OCI-LY1 (cell line): ENCODE data around the gene VPS16.
"Not testable (repeated sequence)": the region's sequence is repeated elsewhere in the genome, so short reads cannot be mapped to it uniquely, and the experiment has no call there.

Experiments used
- H2AFZ ChIP-seq: fragments of 200-600 bp; sonication (generic), shearing (Covaris generic); 2 replicates; pipeline ENCODE4 v1.6.0; 2014; ENCODE audit warnings: antibody characterized with exemption, mild to moderate bottlenecking, low read length
- H3F3A ChIP-seq: fragments of 200-600 bp; sonication (generic), shearing (Covaris generic); 2 replicates; pipeline ENCODE4 v1.6.0; 2014; ENCODE audit warnings: mild to moderate bottlenecking, antibody characterized with exemption, low read length, moderate library complexity; ENCODE audit not compliant: insufficient read depth
- H3K27ac ChIP-seq: fragments of 200-600 bp; sonication (generic); 2 replicates; pipeline ENCODE4 v1.5.1; 2014; ENCODE audit warnings: low read length, mixed run types, mild to moderate bottlenecking, low read depth; ENCODE audit not compliant: poor library complexity, severe bottlenecking
- H3K27me3 ChIP-seq: fragments of 200-600 bp; sonication (generic); 2 replicates; pipeline ENCODE4 v1.6.0; 2014; ENCODE audit warnings: antibody characterized with exemption, mild to moderate bottlenecking, low read length, moderate library complexity; ENCODE audit not compliant: insufficient read depth
- H3K36me3 ChIP-seq: fragments of 200-600 bp; sonication (generic); 2 replicates; pipeline ENCODE4 v1.6.1; 2014; ENCODE audit warnings: mild to moderate bottlenecking, antibody characterized with exemption, low read length, moderate library complexity, mixed read lengths; ENCODE audit not compliant: insufficient read depth
- H3K4me1 ChIP-seq: fragments of 200-600 bp; sonication (generic); 2 replicates; pipeline ENCODE4 v1.5.1; 2014; ENCODE audit warnings: mild to moderate bottlenecking, low read length, moderate library complexity; ENCODE audit not compliant: insufficient read depth, severe bottlenecking
- H3K4me2 ChIP-seq: fragments of 200-600 bp; sonication (generic), shearing (Covaris generic); 2 replicates; pipeline ENCODE4 v1.6.1; 2014; ENCODE audit warnings: low read length
- H3K4me3 ChIP-seq: fragments of 200-600 bp; sonication (generic); 2 replicates; pipeline ENCODE4 v1.5.1; 2014; ENCODE audit warnings: low read length, low read depth, mild to moderate bottlenecking, mixed read lengths; ENCODE audit not compliant: poor library complexity, severe bottlenecking
- H3K79me2 ChIP-seq: fragments of 200-600 bp; shearing (Covaris generic); 2 replicates; pipeline ENCODE4 v1.6.1; 2016; ENCODE audit warnings: mixed run types, low read length, mixed read lengths; ENCODE audit not compliant: insufficient read depth
- H3K9ac ChIP-seq: fragments of 200-600 bp; sonication (generic), shearing (Covaris generic); 2 replicates; pipeline ENCODE4 v1.6.1; 2014; ENCODE audit warnings: mild to moderate bottlenecking, low read length, mixed read lengths
- H3K9me2 ChIP-seq: fragments of 200-600 bp; sonication (generic), shearing (Covaris generic); 2 replicates; pipeline ENCODE4 v1.6.1; 2014; ENCODE audit warnings: low read depth, mild to moderate bottlenecking, low read length, mixed read lengths
- H3K9me3 ChIP-seq: fragments of 200-600 bp; shearing (Covaris generic); 2 replicates; pipeline ENCODE4 v1.6.1; 2014; ENCODE audit warnings: low read length, mixed read lengths
- H4K20me1 ChIP-seq: fragments of 200-600 bp; sonication (generic), shearing (Covaris generic); 2 replicates; pipeline ENCODE4 v1.6.0; 2016; ENCODE audit warnings: mild to moderate bottlenecking, low read length; ENCODE audit not compliant: insufficient read depth
- CTCF ChIP-seq: fragments of 200-600 bp; sonication (generic), shearing (Covaris generic); IDR thresholded peaks from 2 replicates; pipeline ENCODE4 v1.5.1; 2017; ENCODE audit warnings: mild to moderate bottlenecking, antibody characterized with exemption, low read length, moderate library complexity, mixed read lengths
- EZH2 ChIP-seq: fragments of 200-600 bp; sonication (generic), shearing (Covaris generic); IDR thresholded peaks from 2 replicates; pipeline ENCODE4 v1.8.0; 2017; ENCODE audit warnings: borderline replicate concordance, mixed run types, mild to moderate bottlenecking, antibody characterized with exemption, low read length, moderate library complexity, mixed read lengths

The VPS16 gene

GRCh38 chr20:2892376-2892775 is 51.8 kb downstream of the VPS16 start:
- no peak overlapping the region for H3K4me3 ChIP-seq
- H3K4me1 ChIP-seq = no peaks in the 10 kb centered on the region
- no peak for TF ChIP-seq CTCF
- peaks cover 13% of the 10 kb centered on the region for H3K36me3 ChIP-seq
- H3K9ac ChIP-seq = no peak overlapping the region
- H4K20me1 ChIP-seq = 0 out of 2 replicates have a peak, but pooled peaks cover 2% of the 10 kb centered on the region
- no peak overlapping the region for H2AFZ ChIP-seq
- no peak overlapping the region for H3K27ac ChIP-seq
- H3K27me3 ChIP-seq = no peaks in the 10 kb centered on the region
- H3K4me2 ChIP-seq = no peak overlapping the region
- no peaks in the 10 kb centered on the region for H3F3A ChIP-seq
- H3K79me2 ChIP-seq = peaks cover 79% of the 10 kb centered on the region
- no peaks in the 10 kb centered on the region for H3K9me2 ChIP-seq
- peaks cover 7% of the 10 kb centered on the region; the same call in 1 of the 2 replicates for H3K9me3 ChIP-seq

GRCh38 chr20:2894221-2894620 is 53.7 kb downstream of the VPS16 start:
- Histone ChIP-seq H2AFZ (no peak overlapping the region), H3K4me1 (no peaks in the 10 kb centered on the region), H3K9me2 (no peaks in the 10 kb centered on the region), H3K27me3 (no peaks in the 10 kb centered on the region), H4K20me1 (no peaks in the 10 kb centered on the region), H3K27ac (no peak overlapping the region), H3F3A (no peaks in the 10 kb centered on the region), H3K79me2 (peaks cover 64% of the 10 kb centered on the region), H3K36me3 (peaks cover 13% of the 10 kb centered on the region), H3K9me3 (peaks cover 7% of the 10 kb centered on the region; the same call in 1 of the 2 replicates), H3K4me2 (no peak overlapping the region), H3K9ac (no peak overlapping the region), H3K4me3 (no peak overlapping the region)
- no peak for TF ChIP-seq CTCF
- TF ChIP-seq EZH2 = no peak

GRCh38 chr20:2895154-2895553 is 54.6 kb downstream of the VPS16 start:
- H3K4me3 ChIP-seq, H3F3A ChIP-seq, H4K20me1 ChIP-seq, H3K4me2 ChIP-seq, H3K9ac ChIP-seq, H3K9me2 ChIP-seq, H3K27ac ChIP-seq, H3K9me3 ChIP-seq, H3K27me3 ChIP-seq, H3K4me1 ChIP-seq, H2AFZ ChIP-seq: not testable (repeated sequence)
- Histone ChIP-seq H3K36me3 (peaks cover 13% of the 10 kb centered on the region), H3K79me2 (peaks cover 57% of the 10 kb centered on the region)

- H3K27me3 ChIP-seq = no peaks in the 10 kb centered on the region
- H3K4me3 ChIP-seq = no peak overlapping the region
- H4K20me1 ChIP-seq = no peaks in the 10 kb centered on the region
- H3K9ac ChIP-seq = no peak overlapping the region
- H3K9me3 ChIP-seq = 0 out of 2 replicates have a peak, but pooled peaks cover under 1% of the 10 kb centered on the region
- H2AFZ ChIP-seq = no peak overlapping the region
- H3K36me3 ChIP-seq = peaks cover 3% of the 10 kb centered on the region
- H3F3A ChIP-seq = no peaks in the 10 kb centered on the region
- TF ChIP-seq EZH2 = no peak
- TF ChIP-seq CTCF = no peak
- peaks cover 14% of the 10 kb centered on the region for H3K4me1 ChIP-seq
- H3K79me2 ChIP-seq = peaks cover 36% of the 10 kb centered on the region
- no peak overlapping the region for H3K4me2 ChIP-seq
- H3K27ac ChIP-seq = no peak overlapping the region
- no peaks in the 10 kb centered on the region for H3K9me2 ChIP-seq
Measured at GRCh38 chr20:2899243-2899642, 58.7 kb downstream of the VPS16 start.
